IMR-90 (cell line): ENCODE results near the gene GPR141. TPM values are rescaled to one million over a fixed set of nuclear protein-coding genes. Genes with fewer than 3 reads are reported as not detected.

Source experiments
- ATAC-seq: fragments of 200-7000 bp; cut with Tn5 transposase; 2 replicates; pipeline ENCODE4 v1.9.1; 2020; ENCODE audit warnings: low read depth, mild to moderate bottlenecking, moderate library complexity
- BruUV-seq: library from RNA; stranded (reverse); fragments of 400-500 nt; replicated peaks from 2 replicates; lab custom pipeline; 2021; lab: Mats Ljungman, UMichigan
- CTCF ChIA-PET: fragments of 300-600 bp; formaldehyde crosslinking; extraction: SDS; loops from one replicate; lab custom pipeline; 2021; ENCODE audit warnings: antibody characterized with exemption; lab: Yijun Ruan, JAX
- POLR2A ChIA-PET: fragments of 300-600 bp; sonication (Branson Sonifier 250); formaldehyde crosslinking; loops from one replicate; lab custom pipeline; 2022; ENCODE audit warnings: antibody characterized with exemption; ENCODE audit not compliant: unreplicated experiment; lab: Charles Lee
- DNase-seq: peaks from one replicate; pipeline ENCODE4 v3.0.0; 2013
- H2AFZ ChIP-seq: replicated peaks from 2 replicates; pipeline ENCODE3; 2013; ENCODE audit warnings: low read length, mild to moderate bottlenecking; ENCODE audit not compliant: poor library complexity
- H2AK5ac ChIP-seq: 2 replicates; pipeline ENCODE4 v1.6.1; 2013; ENCODE audit warnings: low read depth, low read length, inconsistent platforms
- H2AK9ac ChIP-seq: replicated peaks from 2 replicates; pipeline ENCODE3; 2013; ENCODE audit warnings: mild to moderate bottlenecking, low read depth, low read length, moderate library complexity; ENCODE audit not compliant: poor library complexity
- H2BK120ac ChIP-seq: 2 replicates; pipeline ENCODE4 v1.6.1; 2013; ENCODE audit warnings: low read depth, low read length, inconsistent platforms
- H2BK15ac ChIP-seq: 3 replicates; pipeline ENCODE4 v1.6.1; 2013; ENCODE audit warnings: low read depth, low read length, inconsistent platforms
- H2BK20ac ChIP-seq: 2 replicates; pipeline ENCODE4 v1.6.1; 2013; ENCODE audit warnings: low read depth, mild to moderate bottlenecking, inconsistent platforms, low read length, moderate library complexity
- H2BK5ac ChIP-seq: 2 replicates; pipeline ENCODE4 v1.6.1; 2013; ENCODE audit warnings: mild to moderate bottlenecking, low read depth, low read length, inconsistent platforms; ENCODE audit not compliant: poor library complexity, severe bottlenecking
- H3K14ac ChIP-seq: replicated peaks from 2 replicates; pipeline ENCODE4 v1.6.1; 2013; ENCODE audit warnings: low read depth, low read length, inconsistent platforms
- H3K18ac ChIP-seq: 2 replicates; pipeline ENCODE4 v1.6.1; 2013; ENCODE audit warnings: low read depth, low read length, control low read depth
- H3K23ac ChIP-seq: 2 replicates; pipeline ENCODE4 v1.6.1; 2013; ENCODE audit warnings: low read depth, low read length, inconsistent platforms
- H3K27ac ChIP-seq: 2 replicates; pipeline ENCODE4 v1.5.1; 2013; ENCODE audit warnings: mild to moderate bottlenecking, control low read depth, low read length; ENCODE audit not compliant: insufficient read depth
- H3K27me3 ChIP-seq: 2 replicates; pipeline ENCODE4 v1.6.1; 2013; ENCODE audit warnings: low read length; ENCODE audit not compliant: control insufficient read depth, insufficient read depth
- H3K36me3 ChIP-seq: 2 replicates; pipeline ENCODE4 v1.6.1; 2013; ENCODE audit warnings: low read length, mixed read lengths; ENCODE audit not compliant: control insufficient read depth, insufficient read depth
- H3K4ac ChIP-seq: 2 replicates; pipeline ENCODE4 v1.6.1; 2013; ENCODE audit warnings: low read depth, low read length, inconsistent platforms
- H3K4me1 ChIP-seq: 2 replicates; pipeline ENCODE4 v1.6.1; 2013; ENCODE audit warnings: low read length, mixed read lengths; ENCODE audit not compliant: control insufficient read depth, insufficient read depth
- H3K4me2 ChIP-seq: 2 replicates; pipeline ENCODE4 v1.6.1; 2013; ENCODE audit warnings: low read depth, mild to moderate bottlenecking, control low read depth, low read length, moderate library complexity
- H3K4me3 ChIP-seq: 2 replicates; pipeline ENCODE4 v1.5.1; 2013; ENCODE audit warnings: low read depth, mild to moderate bottlenecking, control low read depth, low read length, moderate library complexity; ENCODE audit not compliant: insufficient read depth
- H3K56ac ChIP-seq: 2 replicates; pipeline ENCODE4 v1.6.1; 2013; ENCODE audit warnings: low read length, inconsistent platforms; ENCODE audit not compliant: insufficient read depth; ENCODE audit errors: extremely low read depth
- H3K79me1 ChIP-seq, 2 experiments: 2 replicates each; pipeline ENCODE4 v1.6.1; 2013; ENCODE audit warnings: low read length in 2 of 2, inconsistent platforms in 1 of 2, low read depth in 1 of 2
- H3K9ac ChIP-seq: 2 replicates; pipeline ENCODE4 v1.6.1; 2013; ENCODE audit warnings: low read depth, low read length, control low read depth
- H3K9me1 ChIP-seq: 2 replicates; pipeline ENCODE4 v1.6.1; 2013; ENCODE audit warnings: low read length, inconsistent platforms; ENCODE audit not compliant: insufficient read depth
- H3K9me3 ChIP-seq: 2 replicates; pipeline ENCODE4 v1.6.1; 2013; ENCODE audit warnings: low read length; ENCODE audit not compliant: control insufficient read depth, insufficient read depth
- H4K20me1 ChIP-seq: 2 replicates; pipeline ENCODE4 v1.6.1; 2013; ENCODE audit warnings: low read length, inconsistent platforms; ENCODE audit not compliant: insufficient read depth
- H4K5ac ChIP-seq: 2 replicates; pipeline ENCODE4 v1.6.1; 2013; ENCODE audit warnings: mild to moderate bottlenecking, low read depth, low read length, control low read depth
- H4K8ac ChIP-seq, 2 experiments: 2 replicates each; pipeline ENCODE4 v1.6.1; 2013; ENCODE audit warnings: low read depth in 2 of 2, low read length in 2 of 2, control low read depth in 1 of 2, inconsistent platforms in 1 of 2
- H4K91ac ChIP-seq: 2 replicates; pipeline ENCODE4 v1.6.1; 2013; ENCODE audit warnings: low read depth, low read length, inconsistent platforms; ENCODE audit not compliant: insufficient read depth
- BHLHE40 ChIP-seq: fragments of 150-350 bp; IDR thresholded peaks from 2 replicates; pipeline ENCODE4 v1.6.1; 2016; ENCODE audit warnings: mild to moderate bottlenecking, low read depth, low read length
- CHD1 ChIP-seq: IDR thresholded peaks from 2 replicates; pipeline ENCODE4 v1.6.1; 2012; ENCODE audit warnings: low read depth, low read length, improper control_type of control experiment
- MAFK ChIP-seq: IDR thresholded peaks from 2 replicates; pipeline ENCODE4 v1.6.1; 2012; ENCODE audit warnings: low read depth, low read length, improper control_type of control experiment
- MAZ ChIP-seq: IDR thresholded peaks from 2 replicates; pipeline ENCODE4 v1.6.1; 2012; ENCODE audit warnings: low read depth, mild to moderate bottlenecking, low read length, improper control_type of control experiment, moderate library complexity, borderline replicate concordance
- MXI1 ChIP-seq: IDR thresholded peaks from 2 replicates; pipeline ENCODE4 v1.6.1; 2012; ENCODE audit warnings: low read depth, mild to moderate bottlenecking, low read length, moderate library complexity, borderline replicate concordance
- NFE2L2 ChIP-seq: fragments of 150-350 bp; IDR thresholded peaks from 2 replicates; pipeline ENCODE4 v1.6.1; 2016; ENCODE audit warnings: low read depth, mild to moderate bottlenecking, low read length
- POLR2A ChIP-seq: IDR thresholded peaks from 2 replicates; pipeline ENCODE4 v1.6.1; 2012; ENCODE audit warnings: mild to moderate bottlenecking, low read depth, low read length
- RAD21 ChIP-seq: IDR thresholded peaks from 2 replicates; pipeline ENCODE4 v1.6.1; 2012; ENCODE audit warnings: low read length, improper control_type of control experiment
- RCOR1 ChIP-seq: IDR thresholded peaks from 2 replicates; pipeline ENCODE4 v1.6.1; 2012; ENCODE audit warnings: mild to moderate bottlenecking, low read length, improper control_type of control experiment; ENCODE audit not compliant: insufficient replicate concordance
- SMC3 ChIP-seq: fragments of 150-350 bp; IDR thresholded peaks from 2 replicates; pipeline ENCODE4 v1.6.1; 2016; ENCODE audit warnings: low read depth, mild to moderate bottlenecking, antibody characterized with exemption, low read length, moderate library complexity
- WGBS, 2 experiments: methylation state at CpG; one replicate each; pipeline versions ENCODE4 v1.1.5 to v1.1.7; 2013; ENCODE audit warnings: missing lambda C conversion rate in 2 of 2; ENCODE audit not compliant: insufficient read length in 1 of 2; ENCODE audit errors: extremely low coverage in 2 of 2; 5-methylcytosine and 5-hydroxymethylcytosine counted together
- dilution Hi-C: fragments of 300-500 bp; cut with HindIII; formaldehyde crosslinking; loops from one replicate; pipeline ENCODE4 v1.14.3; 2018; ENCODE audit warnings: low sequenced_read_pairs; ENCODE audit not compliant: unreplicated experiment
- in situ Hi-C: fragments of 300-500 bp; cut with MboI; formaldehyde crosslinking; loops from 3 replicates; pipeline ENCODE4 v1.14.3; 2019; ENCODE audit warnings: low sequenced_read_pairs, inconsistent platforms, mixed read lengths
- intact Hi-C: fragments of 100-400 bp; cut with micrococcal nuclease; formaldehyde crosslinking; loops from 2 replicates; pipeline ENCODE4 v1.10.0; 2022
- polyA plus RNA-seq, 3 experiments: library from polyadenylated mRNA; depleted of rRNA; stranded (reverse); fragments of >200 nt; gene quantifications; 2 replicates each; pipeline ENCODE4 v1.2.3, GENCODE V29; 2012; ENCODE audit warnings: low replicate concordance in 1 of 3
- total RNA-seq: library from RNA; depleted of rRNA; stranded (reverse); fragments of >200 nt; gene quantifications from 2 replicates; pipeline ENCODE4 v1.2.3, GENCODE V29; 2012
- TF ChIP-seq, protein P1 (sequence below): conservative IDR thresholded peaks from 2 replicates; pipeline ENCODE4 v1.5.1; 2012; ENCODE audit warnings: mild to moderate bottlenecking, low read depth, low read length, improper control_type of control experiment

The GPR141 gene
- total and polyA plus RNA-seq, 2 of the 4 experiments (the other 2 are of a cell fraction) = not detected

DNA sequence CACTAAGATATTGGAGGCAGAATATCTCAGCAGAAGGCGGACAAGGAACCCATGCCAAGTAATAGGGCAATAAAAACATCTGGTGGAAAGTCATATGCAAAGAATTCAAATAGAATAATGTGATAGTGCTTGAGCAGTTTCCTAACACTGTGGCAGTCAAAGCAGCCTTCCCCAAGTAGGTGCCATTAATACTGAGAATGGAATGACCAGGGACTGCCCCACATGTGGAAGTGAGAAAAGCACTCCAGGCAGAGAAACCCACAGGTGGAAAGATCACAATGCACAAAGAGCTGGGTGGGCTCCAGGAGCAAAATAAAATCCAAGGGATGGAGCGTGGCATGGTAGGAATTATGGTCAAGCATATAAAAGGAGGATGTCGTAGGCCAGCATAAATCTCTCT is 100.4 kb downstream of the GPR141 start:
- Histone ChIP-seq H3K4me3 (no peak overlapping the region), H3K27me3 (no peaks in the 10 kb centered on the region), H3K14ac (no peak overlapping the region), H2AK5ac (no peak overlapping the region), H4K20me1 (no peaks in the 10 kb centered on the region), H3K23ac (no peak overlapping the region), H3K56ac (no peak overlapping the region), H3K4me1 (no peaks in the 10 kb centered on the region), H2BK120ac (no peak overlapping the region), H3K27ac (no peak overlapping the region), H2AK9ac (no peak overlapping the region), H3K18ac (no peak overlapping the region), H2BK15ac (no peak overlapping the region), H4K5ac (no peak overlapping the region), H3K9me1 (no peaks in the 10 kb centered on the region), H2AFZ (no peak overlapping the region), H3K9me3 (peaks cover 7% of the 10 kb centered on the region), H3K36me3 (no peaks in the 10 kb centered on the region), H2BK20ac (no peak overlapping the region), H3K9ac (no peak overlapping the region), H4K91ac (no peak overlapping the region), H2BK5ac (no peak overlapping the region), H3K79me1 (no peaks in the 10 kb centered on the region), H4K8ac (no peak overlapping the region), H3K4me2 (no peak overlapping the region), H3K4ac (no peak overlapping the region)
- TF ChIP-seq RAD21 = no peak
- TF ChIP-seq, protein P1, sequence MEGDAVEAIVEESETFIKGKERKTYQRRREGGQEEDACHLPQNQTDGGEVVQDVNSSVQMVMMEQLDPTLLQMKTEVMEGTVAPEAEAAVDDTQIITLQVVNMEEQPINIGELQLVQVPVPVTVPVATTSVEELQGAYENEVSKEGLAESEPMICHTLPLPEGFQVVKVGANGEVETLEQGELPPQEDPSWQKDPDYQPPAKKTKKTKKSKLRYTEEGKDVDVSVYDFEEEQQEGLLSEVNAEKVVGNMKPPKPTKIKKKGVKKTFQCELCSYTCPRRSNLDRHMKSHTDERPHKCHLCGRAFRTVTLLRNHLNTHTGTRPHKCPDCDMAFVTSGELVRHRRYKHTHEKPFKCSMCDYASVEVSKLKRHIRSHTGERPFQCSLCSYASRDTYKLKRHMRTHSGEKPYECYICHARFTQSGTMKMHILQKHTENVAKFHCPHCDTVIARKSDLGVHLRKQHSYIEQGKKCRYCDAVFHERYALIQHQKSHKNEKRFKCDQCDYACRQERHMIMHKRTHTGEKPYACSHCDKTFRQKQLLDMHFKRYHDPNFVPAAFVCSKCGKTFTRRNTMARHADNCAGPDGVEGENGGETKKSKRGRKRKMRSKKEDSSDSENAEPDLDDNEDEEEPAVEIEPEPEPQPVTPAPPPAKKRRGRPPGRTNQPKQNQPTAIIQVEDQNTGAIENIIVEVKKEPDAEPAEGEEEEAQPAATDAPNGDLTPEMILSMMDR = no peak
- no peak for TF ChIP-seq MAFK
- TF ChIP-seq BHLHE40 = no peak
- TF ChIP-seq SMC3 = no peak
- TF ChIP-seq MAZ = no peak
- no peak for TF ChIP-seq NFE2L2
- TF ChIP-seq MXI1 = no peak
- no peak for TF ChIP-seq RCOR1
- no peak for TF ChIP-seq CHD1
- no peak for TF ChIP-seq POLR2A
- ChIA-PET POLR2A (no interaction called here), CTCF (no interaction called here)
- dilution Hi-C loops = no loop called here
- DNase-seq = no peak
- WGBS, 2 experiments = 13% methylated on average over 1 of the region's 3 CpGs; no CpG with 5 or more reads in 1 of the 2 experiments
- intact Hi-C loops = no loop called here
- BruUV-seq = no TSS peak
- in situ Hi-C loops = no loop called here
- ATAC-seq = no peak
